Germinal center (tissue), 1 donor: ENCODE results near the gene TEKTIP1.
"Not testable (repeated sequence)": the region's sequence is repeated elsewhere in the genome, so short reads cannot be mapped to it uniquely, and the experiment has no call there.

Source experiments
- DNase-seq: peaks from one replicate; pipeline ENCODE4 v3.0.0; 2012; ENCODE audit warnings: mixed read lengths, low spot score

TEKTIP1 gene

DNA sequence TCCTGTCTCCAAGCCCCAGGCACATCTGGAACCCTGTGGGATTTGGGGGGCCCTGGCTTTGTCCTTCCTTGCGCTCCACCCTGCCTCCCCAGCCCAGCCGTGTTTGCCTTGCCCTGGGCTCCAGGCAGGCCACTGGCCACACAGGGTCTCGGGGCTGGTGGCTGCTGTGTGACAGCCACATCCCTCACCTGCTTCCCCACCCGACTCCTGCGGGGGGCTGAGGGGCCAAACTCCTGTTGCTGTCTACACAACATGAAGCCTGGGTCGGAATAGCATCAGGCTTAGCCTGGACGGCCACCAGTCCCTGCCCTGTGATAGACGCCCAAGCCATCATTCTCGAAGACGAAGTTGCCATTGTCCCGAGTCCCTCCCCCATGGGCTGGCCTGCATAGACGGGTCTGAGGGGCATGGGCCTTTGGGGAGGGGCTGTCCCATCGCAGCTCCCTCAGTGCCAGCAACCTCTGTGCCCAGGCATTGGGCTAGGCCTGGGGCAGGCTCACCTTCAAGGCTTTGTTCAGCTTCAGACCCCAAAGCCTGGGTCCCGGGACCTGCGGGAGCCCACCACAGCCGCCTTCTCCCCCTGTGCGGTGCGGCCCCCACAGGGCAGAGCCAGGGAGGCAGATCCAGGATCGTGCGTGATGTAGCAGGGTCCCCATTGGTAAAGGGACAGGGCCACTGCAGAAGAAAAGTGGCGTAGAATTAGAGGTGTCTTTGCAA lies 15.5 kb upstream of the TEKTIP1 start:
- DNase-seq = no peak

DNA sequence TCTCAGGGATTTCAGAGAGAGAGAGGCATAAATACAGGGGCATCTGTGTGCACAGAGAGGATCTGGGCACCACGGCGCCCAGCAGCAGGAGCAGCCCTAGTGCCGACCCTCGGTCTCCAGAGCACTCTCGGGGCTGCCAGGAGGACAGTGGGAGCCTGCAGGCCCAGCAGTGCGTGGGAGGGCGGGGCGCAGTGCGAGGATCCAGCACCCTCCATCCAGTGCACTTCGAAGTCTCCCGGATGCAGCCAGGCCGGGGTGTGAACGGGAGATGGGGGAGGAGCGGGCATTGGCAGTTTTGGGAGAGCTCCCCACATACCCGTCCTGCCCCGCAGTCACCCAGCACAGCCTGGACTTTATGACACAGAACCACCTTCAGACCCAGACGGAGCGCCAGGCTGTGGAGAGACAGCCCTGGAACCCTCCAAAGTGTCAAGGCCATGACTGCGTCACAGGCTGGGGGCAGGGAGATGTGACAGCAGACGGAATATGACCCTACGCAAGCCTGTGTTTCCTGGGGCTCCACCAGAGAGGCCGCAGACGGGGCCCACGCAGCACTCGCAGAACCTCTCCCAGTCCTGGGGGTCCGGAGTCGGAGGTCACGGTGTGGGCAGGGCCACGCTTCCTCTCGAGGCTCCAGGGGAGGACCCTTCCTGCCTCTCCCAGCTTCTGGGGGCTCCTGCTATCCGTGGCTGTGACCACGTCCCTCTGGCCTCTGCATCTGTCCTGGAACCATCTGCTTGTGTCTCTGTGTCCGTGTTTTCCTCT lies 14.7 kb upstream of the TEKTIP1 start:
- no peak for DNase-seq

DNA sequence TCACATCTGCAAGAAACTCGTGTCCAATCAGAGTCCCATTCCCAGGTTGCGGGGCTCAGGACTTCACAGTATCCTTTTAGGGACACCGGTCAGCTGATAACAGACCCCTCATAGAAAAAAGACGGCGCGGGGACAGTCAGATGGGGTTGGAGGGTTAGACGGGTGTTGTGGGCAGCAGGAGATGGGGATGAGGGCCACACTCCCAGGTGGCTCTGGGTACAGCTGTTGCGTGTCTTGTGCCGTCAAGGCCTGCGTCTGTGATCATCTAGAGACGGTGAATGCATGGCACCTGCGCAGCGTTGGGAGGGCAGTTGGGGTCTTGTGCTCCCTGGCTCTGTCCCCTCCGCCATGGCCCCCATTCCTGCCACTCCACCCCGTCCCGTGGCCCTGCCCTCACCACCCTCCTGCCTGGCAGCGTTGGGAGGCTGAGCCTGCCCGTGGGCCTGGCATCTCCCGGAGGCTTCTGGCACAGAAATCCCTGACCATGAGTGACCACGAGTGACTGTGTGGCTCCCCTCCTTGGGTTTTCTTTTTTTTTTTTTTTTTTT lies 14.0 kb upstream of the TEKTIP1 start:
- DNase-seq = no peak

DNA sequence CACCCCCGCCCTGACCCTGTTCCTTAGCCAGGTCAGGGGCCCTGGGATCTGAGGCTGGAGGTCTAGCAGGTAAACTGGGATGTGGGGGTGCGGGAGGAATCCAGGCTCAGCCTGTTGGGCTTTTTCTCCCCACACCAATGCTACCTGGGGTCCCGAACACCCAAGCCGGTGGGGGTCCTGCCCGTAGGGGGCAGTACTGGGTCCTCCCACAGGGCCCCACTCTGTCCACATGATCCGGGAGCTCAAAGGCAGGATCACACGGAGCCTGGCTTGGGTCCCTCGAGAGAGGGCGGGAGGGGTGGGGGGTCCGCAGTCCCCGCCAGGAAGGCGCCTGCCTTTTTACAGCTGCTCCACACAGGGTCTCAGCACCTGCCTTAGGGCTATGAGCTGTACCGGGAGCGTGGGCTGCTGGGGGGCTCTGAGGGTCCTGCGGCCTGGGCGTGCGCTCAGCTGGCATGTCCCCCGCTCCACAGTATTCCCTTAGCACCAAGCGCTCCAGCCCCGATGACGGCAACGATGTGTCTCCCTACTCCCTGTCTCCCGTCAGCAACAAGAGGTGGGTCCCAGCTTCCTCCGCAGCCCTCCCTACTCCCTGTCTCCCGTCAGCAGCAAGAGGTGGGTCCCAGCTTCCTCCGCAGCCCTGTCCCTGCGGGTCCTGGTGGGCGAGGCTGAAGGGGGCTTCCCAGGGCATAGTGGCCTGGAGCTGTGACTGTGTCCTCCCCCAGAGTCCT lies 12.3 kb upstream of the TEKTIP1 start:
- DNase-seq = no peak

DNA sequence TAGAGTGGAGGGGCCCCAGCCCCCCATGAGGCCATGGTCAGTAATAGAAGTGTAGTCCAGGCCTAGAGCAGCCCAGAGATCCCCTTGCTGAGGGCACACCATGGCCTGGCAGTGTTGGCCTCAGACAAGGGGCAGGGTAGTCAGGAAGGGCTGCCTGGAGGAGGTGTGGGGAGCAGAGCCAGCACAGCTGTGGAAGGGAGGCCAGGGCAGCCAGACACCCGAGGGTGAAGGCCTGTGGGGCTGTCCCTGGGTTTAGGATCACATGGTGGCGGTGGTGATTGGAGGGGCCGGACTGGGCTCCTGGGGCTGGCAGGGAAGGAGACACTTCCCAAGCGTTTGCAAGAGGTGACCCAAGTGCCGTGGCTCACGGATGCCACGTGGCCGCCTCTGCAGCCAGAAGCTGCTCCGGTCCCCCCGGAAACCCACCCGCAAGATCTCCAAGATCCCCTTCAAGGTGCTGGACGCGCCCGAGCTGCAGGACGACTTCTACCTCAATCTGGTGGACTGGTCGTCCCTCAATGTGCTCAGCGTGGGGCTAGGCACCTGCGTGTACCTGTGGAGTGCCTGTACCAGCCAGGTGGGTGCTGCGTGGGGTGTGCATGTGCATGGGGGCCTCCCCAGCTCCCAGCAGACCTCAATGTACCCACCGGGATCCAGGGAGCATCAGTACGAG lies 11.6 kb upstream of the TEKTIP1 start:
- DNase-seq = no peak

DNA sequence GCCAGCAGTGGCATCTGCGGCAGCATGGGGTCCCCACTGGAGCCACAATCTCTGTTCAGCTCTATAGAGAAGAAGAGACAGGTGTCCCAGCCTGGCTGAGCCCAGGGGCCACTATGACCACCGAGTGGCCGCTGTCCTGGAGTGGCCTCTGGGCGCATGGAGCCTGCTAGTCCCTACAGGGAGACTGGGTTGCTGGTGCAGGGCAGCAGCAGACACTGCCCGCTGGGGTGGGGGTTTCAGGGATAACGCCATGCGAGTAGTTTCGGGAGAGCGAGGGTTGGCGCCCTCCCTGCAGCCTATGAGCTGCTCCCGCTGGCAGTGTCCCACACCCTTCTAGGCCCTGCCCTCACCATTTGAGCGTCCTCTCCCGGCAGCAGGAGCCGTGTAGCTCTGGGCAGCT lies 10.9 kb upstream of the TEKTIP1 start:
- DNase-seq = no peak

DNA sequence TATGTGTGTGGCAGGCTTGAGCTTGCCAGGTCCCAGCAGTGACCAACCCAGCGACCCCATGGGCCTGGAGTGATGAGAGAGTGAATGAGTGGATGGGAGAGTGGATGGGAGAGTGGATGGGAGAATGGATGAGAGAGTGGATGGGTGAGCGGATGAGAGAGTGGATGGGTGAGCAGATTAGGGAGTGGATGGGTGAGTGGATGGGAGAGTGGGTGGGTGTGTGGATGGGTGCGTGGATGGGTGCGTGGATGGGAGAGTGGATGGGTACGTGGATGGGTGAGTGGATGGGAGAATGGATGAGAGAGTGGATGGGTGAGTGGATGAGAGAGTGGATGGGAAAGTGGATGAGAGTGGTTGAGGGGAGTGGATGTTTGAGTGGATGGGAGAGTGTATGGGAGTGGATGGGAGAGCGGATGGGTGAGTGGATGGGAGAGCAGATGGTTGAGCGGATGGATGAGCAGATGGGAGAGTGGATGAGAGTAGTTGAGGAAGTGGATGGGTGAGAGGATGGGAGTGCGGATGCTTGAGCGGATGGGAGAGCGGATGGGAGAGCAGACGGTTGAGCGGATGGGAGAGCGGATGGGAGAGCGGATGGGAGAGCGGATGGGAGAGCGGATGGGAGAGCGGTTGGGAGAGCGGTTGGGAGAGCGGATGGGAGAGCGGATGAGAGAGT lies 10.3 kb upstream of the TEKTIP1 start:
- no peak for DNase-seq

DNA sequence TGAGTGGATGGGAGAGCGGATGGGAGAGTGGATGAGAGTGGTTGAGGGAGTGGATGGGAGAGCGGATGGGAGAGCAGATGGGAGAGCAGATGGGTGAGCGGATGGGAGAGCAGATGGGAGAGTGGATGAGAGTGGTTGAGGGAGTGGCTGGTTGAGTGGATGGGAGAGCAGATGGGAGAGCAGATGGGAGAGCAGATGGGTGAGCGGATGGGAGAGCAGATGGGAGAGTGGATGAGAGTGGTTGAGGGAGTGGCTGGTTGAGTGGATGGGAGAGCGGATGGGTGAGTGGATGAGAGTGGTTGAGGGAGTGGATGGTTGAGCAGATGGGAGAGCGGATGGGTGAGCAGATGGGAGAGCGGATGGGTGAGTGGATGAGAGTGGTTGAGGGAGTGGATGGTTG lies 9.7 kb upstream of the TEKTIP1 start:
- not testable (repeated sequence) for DNase-seq

DNA sequence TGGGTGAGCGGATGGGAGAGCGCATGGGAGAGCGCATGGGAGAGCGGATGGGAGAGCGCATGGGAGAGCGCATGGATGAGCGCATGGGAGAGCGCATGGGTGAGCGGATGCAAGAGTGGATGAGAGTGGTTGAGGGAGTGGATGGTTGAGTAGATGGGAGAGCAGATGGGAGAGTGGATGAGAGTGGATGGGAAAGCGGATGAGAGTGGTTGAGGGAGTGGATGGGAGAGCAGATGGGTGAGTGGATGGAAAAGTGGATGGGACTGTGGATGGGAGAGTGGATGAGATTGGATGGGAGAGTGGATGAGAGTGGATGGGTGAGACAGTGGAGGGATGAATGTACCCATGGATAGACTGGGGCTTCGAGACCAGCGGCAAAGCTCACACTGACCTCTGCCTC lies 8.6 kb upstream of the TEKTIP1 start:
- no peak for DNase-seq

DNA sequence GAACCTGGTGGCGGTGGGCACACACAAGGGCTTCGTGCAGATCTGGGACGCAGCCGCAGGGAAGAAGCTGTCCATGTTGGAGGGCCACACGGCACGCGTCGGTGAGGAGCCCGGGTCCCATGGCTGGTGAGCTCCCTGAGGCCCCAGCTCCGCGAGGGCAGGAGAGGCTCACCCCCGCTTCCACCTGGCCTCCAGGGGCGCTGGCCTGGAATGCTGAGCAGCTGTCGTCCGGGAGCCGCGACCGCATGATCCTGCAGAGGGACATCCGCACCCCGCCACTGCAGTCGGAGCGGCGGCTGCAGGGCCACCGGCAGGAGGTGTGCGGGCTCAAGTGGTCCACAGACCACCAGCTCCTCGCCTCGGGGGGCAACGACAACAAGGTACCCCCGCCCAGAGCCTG lies 7.3 kb upstream of the TEKTIP1 start:
- no peak for DNase-seq

DNA sequence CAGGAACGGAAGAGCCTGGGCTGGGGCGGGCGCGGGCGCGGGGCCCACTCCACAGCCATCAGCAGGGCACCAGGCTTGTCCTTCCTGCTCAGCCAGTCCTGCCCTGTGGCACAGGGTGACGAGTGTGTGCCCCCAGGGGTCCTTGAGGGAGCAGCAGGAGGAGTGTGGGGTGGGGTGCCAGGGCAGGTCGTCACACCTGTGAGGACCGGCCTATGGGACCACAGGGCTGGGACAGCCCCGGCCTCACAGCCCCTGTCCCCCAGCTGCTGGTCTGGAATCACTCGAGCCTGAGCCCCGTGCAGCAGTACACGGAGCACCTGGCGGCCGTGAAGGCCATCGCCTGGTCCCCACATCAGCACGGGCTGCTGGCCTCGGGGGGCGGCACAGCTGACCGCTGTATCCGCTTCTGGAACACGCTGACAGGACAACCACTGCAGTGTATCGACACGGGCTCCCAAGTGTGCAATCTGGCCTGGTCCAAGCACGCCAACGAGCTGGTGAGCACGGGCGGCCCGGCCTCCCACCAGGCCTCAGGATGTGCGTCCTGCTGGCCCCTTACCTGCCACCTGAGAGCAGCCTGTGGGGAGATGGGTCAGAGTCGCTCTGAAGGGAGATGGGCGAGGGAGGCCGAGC lies 6.7 kb upstream of the TEKTIP1 start:
- no peak for DNase-seq

DNA sequence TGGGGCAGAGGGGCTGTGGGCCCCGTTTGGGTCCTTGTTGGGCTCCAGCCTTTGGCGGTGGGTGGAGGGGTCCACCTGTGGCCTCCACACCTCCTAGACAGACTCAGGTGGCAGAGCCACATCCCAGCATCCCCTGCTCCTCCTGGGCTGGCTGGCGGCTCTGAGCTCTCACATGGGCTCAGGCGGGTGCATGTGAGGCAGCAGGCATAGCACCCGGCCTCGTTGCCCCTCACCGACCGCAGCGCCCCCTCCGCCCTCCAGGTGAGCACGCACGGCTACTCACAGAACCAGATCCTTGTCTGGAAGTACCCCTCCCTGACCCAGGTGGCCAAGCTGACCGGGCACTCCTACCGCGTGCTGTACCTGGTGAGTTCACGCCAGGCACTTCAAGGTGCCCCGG lies 5.9 kb upstream of the TEKTIP1 start:
- no peak for DNase-seq

DNA sequence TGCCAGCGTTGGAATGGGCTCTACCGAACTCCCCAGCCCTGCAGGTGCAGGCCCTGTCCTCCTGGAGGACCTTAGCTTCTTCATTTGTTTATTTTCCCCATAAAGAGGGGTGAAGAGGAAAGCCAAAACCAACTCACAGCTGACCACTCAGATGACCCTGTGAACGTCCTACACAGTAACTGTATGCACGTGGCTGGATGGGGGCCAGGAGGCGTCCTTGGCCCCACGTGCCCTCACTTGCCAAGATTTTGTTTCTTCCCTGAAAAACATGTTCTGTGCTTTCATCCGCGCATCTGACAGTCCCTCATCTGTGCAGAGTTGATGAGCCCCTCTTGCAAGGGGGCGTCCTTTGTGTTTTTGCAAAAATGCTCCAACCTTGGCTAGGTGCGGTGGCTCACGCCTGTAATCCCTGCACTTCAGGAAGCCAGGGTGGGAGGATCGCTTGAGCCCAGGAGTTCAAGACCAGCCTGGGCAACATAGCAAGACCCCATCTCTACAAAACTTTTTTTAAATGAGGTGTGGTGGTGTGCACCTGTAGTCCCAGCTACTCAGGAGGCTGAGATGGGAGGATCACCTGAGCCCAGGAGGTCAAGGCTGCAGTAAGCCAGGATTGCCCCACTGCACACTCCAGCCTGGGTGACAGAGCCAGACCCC lies 5.3 kb upstream of the TEKTIP1 start:
- no peak for DNase-seq

DNA sequence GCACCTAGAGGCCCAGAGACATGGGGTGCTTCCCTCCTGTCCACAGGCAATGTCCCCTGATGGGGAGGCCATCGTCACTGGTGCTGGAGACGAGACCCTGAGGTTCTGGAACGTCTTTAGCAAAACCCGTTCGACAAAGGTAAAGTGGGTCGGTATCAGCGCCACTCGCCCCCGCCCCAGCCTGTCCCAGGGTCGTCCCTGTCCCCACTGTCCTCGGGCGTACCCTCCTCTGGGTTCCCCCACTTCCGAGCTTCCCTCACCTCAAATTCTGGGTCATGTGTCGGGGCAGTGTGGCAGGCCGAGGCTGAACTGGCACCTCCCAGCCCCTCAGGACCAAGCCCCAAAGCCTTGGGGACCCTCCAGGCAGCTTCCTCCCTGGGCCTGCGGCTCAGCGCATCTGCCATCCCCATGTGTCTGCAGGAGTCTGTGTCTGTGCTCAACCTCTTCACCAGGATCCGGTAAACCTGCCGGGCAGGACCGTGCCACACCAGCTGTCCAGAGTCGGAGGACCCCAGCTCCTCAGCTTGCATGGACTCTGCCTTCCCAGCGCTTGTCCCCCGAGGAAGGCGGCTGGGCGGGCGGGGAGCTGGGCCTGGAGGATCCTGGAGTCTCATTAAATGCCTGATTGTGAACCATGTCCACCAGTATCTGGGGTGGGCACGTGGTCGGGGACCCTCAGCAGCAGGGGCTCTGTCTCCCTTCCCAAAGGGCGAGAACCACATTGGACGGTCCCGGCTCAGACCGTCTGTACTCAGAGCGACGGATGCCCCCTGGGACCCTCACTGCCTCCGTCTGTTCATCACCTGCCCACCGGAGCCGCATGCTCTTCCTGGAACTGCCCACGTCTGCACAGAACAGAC lies 4.4 kb upstream of the TEKTIP1 start:
- no peak for DNase-seq

DNA sequence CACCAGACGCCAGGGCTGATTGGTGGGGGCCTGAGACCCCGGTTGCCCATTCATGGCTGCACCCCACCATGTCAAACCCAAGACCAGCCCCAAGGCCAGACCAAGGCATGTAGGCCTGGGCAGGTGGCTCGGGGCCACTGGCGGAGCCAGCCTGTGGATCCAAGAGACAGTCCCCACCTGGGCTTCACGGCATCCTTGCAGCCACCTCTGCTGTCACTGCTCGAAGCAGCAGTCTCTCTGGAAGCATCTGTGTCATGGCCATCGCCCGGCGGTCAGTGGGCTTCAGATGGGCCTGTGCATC lies 3.8 kb upstream of the TEKTIP1 start:
- no peak for DNase-seq

DNA sequence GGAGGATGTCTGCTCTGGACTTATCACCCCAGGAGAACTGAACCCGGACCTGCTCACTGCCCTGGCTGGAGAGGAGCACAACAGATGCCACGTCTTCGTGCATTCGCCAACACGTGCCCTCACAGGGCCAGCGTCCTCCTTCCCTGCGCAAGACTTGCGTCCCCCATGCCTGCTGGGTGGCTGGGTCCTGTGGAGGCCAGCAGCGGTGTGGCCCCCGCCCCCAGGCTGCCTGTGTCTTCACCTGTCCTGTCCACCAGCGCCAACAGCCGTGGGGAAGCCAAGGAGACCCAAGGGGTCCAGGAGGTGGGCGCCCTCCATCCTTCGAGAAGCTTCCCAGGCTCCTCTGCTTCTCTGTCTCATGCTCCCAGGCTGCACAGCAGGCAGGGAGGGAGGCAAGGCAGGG lies 3.4 kb upstream of the TEKTIP1 start:
- DNase-seq = no peak

DNA sequence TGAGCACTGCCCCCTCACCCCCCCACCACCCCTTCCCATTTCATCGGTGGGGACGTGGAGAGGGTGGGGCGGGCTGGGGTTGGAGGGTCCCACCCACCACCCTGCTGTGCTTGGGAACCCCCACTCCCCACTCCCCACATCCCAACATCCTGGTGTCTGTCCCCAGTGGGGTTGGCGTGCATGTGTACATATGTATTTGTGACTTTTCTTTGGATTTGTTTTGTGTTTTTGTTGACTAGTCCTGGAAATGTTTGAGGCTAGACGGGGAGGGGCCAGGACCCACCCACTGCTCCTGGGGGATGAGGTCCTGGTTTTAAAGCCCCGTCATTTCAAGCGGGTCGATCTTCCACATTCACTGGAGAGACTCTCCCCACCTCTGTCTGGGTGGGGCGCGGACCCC lies 3.0 kb upstream of the TEKTIP1 start:
- no peak for DNase-seq

DNA sequence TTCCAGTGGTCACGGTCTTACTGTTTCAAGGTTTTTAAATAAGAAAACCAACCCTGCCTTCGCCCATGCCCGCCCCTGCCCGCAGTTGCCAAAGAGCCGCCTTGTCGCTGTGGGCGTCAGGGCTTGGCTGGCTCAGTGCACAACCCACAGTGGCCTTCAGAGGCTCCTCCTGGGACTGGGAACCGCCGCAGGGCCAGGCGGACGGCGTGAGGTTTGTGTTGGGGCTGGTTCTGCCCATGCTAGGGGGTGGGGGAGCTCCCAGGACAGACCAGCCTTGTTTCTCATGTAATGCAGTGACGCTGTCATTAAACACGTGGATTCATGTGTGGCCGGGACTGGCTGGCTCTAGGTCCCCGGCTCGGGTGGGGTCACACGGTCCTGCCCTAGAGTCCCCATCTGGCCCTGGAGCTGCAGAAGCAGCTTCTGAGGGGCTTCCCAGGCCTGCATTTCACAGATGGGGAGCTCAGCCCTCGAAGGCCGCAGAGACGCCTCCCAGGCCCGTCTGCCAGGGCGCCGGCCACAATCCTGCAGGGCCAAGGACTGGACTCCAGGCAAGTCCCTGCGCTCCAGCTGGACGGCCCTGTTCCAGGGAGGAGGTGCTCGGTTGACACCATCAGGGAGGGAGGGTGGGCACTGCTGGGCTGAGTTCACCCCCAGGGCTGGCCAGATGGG lies 2.4 kb upstream of the TEKTIP1 start:
- DNase-seq = no peak

DNA sequence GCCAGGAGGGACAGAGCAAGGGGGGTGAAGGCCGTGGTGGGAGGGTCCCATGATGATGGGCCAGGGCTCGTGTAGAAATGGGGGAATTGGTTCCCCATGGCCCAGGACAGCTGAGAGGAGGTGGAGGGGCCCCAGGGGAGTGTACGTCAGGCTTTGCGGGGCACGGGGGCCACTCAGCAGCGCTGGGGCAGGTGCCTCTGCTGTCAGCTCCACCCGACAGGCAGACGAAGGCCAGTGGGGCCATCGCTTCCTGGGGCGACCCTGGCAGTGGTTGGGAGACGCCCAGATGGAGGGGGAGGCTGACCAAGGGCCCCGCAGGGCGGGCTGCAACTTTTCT lies 1.9 kb upstream of the TEKTIP1 start:
- no peak for DNase-seq
